ENCODE results near the gene TMEM208.

TMEM208 gene

DNA sequence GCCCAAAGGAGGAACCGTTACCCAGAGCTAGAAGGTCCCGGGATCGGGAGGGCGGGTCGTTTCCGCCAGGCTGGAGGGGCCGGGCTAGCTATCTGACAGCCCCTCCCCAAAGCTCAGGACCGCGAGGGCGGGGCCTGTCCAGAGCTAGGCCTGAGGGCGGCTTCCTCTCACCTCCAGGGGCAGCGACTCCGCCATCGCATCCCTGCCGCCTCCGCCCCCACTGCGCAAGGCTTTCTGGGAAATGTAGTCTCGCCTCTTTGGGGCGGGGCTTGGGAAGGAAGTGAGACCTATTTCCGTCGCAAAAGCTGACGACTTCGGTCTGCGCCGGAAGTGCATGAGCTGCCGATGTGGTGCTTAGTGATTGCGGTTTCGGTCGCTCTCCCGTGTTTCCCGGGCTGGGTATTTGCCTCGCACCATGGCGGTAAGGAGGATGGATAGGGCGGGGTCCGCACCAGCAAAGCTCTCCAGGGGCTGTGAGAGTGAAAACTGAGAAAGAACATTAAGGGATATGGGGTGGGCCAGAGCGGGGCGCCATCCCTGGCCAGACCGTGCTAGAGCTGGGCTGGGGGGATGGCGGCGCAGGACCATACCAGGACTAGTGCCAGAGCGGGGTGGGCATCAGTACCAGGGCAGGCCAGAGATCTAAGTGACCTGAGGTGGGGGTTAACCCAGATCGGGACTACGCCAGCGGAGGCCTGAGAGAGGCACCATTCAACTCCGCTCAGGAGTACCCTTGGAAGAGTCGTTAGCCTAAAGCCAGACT, at the start of gene TMEM208:
TMEM208 (plus strand) TSS at position 327 of the 763 bp plus-strand sequence; CDS start at position 416, 89 bp downstream.
- DNase-seq: peak; percentile 99

DNA sequence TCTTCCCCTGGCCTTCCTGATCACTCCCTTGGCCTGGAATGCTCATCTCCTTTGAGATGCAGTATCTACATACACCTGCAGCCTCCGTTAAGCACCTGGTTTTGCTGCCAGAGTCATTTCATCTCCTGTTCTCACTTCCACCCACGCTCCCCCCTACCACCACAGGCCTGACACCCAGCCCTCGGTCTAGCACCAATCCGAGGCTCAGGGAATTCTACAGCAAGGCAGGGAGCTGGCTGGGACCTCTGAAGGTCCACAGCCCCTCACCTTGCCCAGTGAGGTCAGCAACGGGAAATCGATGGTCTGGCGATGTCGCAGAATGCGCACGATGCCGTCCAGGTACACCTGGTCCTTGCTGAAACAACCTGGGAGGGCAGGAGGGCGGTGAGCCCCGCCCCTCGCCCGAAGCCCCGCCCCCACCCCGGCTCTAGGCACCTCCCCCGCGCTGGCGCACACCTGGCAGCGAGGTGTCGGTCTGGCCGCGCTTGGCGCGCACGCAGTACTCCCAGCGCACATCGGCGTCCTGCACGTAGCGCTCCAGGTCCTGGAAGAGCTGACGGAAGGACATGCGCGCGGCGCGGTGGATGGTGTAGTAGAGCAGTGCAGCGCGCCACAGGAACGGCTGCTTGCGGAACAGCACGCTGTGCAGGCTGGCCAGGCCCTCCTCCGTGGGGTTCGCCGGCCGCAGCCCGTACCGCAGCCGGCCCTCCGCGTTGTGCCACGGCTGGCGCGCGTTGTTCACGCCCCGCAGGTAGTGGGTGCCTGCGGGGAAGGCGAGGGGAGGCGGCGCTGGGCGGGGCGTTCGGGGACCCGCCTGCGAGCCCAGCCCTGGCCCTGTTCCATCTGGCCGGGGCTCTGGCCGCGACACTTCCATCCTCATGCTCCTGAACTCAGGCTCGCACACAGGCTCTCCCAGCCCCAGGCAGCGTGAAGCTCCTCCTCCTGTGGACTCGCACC, 48.9 kb upstream of the TMEM208 start:
- DNase-seq: peak; percentile 47

DNA sequence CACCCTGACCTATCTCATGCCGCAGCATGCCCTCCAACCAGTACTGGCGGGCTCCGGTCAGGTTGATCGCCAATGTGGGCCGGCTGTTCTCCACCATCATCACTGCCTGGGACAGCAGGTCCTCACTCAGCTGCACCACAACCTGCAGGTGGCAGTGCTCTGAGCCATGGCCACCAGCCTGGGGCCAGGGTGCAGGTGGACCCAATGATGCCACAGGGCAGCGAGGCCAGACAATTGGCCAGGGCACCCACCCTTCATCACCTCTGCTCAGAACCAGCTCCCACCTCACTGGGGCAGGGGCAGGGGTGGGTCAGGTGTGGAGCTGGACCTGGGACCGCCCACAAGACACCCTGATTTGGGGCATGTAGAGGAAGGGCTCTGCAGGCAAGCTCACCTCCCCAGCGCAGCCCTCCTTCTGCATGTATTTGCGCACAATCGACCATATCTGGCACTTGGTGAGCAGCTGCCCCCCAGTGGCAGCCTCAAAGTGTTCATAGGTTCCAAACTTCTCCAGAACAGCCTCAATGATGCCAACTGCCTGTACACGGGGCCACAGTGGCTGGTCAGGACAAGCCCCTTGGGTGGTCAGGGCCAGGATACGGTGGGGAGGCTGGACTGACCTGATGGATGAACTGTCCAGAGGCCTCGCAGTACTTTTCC, 47.4 kb upstream of the TMEM208 start:
- no peak for DNase-seq

DNA sequence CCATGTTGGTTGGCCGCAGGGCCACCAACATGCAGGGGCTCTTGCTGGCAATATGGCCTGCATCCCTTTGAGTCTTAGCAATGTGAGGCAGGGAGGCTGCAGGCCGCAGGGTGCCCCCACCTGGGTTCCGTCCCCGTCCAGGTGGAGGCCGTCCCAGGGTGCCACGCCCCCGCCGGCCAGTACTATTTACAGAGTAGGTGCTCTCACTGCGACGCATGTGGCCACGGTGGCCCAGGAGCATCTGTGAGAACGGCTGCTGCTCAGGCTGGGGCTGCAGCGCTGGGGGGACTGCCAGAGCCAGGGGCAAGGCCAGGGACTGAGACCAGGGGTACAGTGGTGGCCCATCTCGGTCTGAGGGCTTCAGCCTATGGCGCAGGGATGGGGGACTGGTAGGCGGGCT, 46.8 kb upstream of the TMEM208 start:
- no peak for DNase-seq

DNA sequence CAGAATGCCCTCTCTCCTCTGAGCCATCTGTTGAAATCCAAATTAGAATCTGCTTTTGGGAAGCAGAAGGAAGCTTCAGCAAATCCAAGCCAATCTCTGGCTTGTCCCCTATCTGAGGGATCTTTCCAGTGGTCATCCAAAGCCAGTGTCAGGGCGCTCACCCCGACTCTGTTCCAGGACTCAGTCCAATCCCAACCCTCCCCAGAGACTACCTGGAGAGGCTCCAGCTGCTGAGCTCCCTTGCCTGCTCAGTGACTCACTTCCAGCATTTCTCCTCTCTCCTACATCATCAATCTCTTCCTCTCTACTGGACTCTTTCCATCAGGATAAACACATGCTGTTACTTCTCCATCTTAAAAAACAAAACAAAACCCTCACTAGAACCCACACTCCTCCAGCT, 45.6 kb upstream of the TMEM208 start:
- DNase-seq: no peak

DNA sequence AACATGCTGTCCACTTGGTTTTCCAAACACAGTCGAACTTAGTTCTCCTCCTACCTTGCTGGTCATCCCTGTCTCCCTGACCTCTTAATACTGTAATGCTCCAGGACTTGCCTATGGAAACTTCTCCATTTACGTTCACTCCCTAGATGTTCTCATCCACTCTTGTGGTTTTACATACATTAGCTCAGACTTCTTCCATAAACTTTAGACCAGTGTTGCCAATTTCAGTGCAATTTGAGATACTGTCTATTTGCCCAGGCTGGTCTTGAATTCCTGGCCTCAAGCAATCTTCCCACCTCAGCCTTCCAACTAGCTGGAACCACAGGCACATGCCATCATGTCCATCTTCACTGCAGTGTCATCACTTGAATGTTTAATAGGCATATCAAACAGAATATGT, 44.6 kb upstream of the TMEM208 start:
- no peak for DNase-seq

DNA sequence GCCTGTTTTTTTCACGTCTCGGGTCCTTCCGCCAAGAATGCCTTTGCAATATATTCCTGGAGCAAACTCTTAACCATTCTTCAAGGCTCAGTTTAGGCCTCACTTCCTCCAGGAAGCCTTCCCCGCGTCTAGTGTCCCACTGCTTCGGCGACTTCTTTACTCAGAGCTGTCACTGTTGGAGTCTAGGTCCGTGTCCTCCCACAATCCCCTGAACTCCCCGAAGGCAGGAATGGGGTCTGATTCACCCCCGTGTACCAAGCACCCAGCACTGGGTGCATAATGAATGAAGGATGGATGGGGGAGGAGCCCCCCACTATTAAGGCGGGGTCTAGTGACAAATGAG, 43.7 kb upstream of the TMEM208 start:
- no peak for DNase-seq

DNA sequence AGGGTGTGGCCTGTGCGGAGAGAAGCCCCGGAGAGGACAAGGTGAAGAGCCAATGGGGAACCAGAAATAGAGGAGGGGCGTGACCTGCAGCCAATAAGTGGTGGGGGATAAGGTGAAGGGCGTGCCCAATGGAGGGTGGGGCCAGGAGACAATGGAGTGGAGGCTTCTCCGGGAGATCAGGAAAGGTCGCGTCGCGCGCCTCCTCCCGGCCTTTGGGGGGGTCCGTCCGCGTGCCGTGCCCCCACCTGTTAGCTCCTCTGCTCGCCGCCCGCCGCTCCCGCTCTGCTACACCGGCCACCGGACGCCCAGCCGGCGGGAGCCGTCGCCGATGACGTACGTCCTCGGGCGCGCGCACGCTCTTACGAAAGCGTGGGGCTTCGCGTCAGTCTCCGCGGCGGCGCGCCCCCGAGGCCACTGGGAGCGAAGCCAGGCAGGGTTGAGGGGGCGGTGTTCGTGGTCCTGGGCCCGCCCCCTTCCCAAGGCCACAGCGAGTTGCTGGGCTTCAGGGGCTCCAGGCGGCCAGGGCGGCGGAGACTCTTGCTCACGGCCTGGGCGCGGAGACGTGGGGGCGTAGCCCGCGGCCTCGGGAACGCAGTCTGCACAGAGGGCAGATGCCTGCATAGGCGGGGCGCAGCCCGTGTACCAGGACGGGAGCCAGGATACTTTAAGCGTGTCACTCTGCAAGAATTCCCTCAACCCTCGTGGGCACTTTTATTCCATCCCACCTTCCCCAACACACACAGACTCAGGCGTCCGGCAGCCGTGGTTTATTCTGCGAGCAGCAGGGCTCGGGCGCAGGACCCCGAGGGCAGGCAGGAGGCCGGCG, 43.1 kb upstream of the TMEM208 start, which contains the start of gene MATCAP1:
MATCAP1 (minus strand) TSS at position 337 of the 826 bp plus-strand sequence. CDS start 3,353 bp downstream, outside the sequence.
- peak; percentile 88 for DNase-seq

DNA sequence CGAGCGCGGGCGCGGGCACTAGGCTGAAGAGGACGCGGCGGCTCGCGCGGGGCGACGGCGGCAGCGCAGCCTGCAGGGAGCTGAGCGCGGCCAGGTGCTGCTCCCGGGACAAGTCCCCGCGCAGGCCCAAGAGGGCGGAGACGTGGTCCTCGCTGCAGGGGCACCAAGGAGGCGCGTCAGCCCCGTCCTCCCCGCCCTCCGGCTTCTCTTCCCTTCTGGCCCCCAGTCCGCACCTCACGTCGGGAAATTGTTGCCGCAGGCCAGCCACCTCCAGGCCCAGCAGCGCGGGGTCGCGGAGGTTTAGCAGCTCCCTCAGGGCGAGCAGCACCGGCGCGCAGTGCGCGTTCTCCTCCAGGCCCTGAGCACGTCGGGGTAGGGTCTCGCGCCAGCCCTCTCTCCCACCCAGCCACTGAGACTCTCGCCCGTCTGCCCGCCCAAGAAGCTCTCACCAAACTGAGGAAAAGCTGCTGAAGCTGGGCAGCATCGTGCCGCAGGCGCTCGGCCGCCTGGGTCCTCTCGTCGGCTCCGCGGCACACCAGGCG, 42.4 kb upstream of the TMEM208 start:
- peak; percentile 18 for DNase-seq

DNA sequence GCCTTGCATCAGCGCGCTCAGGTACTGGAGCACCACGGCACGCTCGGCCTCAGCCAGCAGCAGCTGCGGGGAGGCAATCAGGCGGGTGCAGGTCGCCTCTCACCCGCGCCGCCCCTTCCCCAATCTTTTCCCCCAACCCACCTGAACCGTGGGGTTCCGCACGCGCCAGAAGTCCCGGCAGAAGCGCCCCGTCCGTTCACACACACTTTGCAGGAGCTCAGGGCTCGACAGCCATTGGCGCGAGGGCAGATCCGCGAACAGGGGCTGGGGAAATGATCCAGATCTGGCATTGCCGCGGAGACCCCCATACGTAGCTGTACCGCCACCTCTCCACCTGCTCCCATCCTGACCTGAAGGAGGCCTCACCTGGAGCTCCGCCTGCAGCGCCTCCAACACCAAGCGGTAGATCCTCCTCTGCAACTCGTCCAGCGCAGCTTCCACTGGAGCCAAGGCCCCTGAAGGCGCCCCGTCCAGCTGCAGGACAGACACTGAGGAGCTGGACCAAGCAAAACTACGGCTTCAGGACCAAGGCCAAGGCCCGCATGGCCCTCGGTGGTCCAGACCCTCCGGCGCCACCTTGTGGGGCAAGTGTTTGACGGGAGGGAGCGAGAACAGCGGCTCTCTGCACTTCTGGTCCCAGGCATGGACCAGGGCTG, 41.8 kb upstream of the TMEM208 start:
- peak; percentile 83 for DNase-seq

DNA sequence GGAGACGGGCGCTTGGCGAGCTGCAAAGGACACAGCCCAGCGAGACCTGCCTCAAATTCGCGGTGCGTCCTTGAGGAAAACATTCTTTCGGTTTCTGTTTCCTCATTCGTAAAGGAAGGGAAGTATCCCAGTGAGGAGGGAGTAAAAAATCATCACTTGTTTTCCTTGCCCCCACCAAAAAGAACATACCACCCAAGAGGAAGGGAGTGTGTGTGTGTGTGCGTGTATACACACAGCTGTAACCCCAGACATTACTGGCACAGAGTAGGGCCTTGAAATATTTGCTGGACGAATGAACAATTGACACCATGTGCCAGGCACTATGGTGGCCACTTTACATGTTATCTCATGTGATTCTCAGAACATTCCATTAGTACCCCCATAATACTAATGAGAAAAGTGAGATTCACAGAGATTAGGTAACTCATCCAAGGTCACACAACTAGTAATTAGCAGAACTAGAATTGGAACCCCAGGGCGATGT, 41.2 kb upstream of the TMEM208 start:
- DNase-seq: no peak

DNA sequence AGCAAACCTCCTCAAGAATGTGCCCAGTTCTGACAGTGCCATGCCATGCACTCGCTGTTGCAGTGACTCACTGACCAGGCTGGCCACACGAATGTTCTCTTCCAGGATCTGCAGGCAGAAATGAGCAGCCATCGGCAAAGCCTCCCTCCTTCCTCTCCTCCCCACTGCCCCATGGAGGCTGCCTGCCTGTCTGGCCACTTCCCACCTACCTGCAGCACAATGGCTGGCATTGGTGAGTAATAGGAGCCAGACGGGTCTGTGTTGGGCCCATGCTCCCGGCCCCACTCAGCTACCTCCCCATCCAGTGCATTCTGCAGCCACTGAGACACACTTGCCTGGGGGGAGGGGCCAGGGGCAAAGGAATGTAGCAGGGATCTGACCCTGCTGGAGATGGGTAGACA, 40.4 kb upstream of the TMEM208 start:
- DNase-seq: no peak

DNA sequence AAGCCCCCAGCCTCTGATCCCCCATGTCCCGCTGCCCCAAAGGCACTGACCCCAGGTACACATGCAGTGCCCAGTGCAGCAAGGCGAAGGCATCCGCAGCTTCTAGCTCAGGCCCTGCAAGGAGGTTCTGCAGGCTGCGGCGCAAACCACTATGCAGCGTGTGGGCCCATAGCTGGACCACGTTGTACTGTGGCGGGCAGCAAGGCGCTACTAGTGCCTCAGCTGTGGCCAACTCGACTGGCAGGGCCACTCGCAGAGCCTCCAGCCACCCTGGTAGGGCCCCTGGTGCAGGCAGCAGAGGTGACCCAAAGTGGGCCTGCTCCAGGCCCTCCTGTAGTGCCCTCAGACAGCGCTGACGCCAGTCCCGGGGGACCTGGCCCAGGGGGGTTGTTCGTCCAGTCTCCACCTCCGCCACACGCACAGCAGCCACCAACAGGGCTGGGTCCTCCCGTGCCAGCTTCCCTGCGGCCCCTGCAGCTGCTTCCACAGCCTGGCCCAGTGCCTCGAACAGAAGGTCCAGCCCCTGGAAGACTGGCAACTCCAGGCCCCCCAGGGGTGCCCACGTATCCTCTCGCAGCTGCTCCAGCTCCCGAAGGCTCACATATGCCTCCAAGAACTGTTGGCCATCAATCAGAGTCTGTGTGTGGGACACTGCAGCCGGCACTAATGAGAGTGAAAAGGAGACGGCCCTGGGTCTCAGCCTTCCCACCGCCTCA, 39.6 kb upstream of the TMEM208 start:
- no peak for DNase-seq

DNA sequence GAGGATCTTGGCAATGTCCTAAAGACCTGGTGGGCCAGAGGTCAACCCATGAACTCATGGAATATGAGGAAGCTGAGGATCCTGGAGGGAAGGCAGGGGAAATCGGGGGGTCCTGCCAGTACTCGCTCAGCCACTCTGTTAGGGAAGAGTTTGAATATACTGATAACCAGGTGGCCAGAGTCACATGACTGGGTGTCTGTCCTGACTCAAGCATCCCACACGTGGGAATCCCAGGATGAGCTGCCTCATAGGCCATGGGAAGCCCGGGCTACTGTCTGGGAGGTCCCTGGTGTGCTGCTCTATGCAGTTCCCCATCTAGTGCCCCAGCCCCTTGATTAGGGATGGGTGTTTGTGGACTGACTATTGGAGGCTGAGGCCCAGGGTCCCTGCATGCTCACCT, 38.6 kb upstream of the TMEM208 start:
- DNase-seq: no peak

DNA sequence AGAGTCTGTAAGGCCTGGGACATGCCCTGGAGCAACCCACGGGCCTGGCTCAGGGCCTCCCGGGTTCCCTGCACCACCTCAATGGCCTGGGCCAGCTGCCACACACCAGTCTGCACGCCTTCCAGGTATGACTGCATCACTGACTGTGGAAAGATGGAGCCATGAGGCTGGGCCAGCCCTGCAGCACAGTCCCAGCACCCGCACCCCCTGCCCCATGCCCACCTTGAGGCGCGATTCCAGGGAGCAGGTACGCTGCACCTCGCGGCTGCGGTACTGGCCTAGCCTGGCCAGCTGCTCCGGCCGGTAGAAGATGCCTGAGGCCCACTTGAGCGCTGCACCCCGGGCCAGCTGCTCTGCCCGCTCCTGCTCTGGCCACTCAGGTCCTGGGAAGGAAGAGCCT, 38.1 kb upstream of the TMEM208 start:
- DNase-seq: no peak

DNA sequence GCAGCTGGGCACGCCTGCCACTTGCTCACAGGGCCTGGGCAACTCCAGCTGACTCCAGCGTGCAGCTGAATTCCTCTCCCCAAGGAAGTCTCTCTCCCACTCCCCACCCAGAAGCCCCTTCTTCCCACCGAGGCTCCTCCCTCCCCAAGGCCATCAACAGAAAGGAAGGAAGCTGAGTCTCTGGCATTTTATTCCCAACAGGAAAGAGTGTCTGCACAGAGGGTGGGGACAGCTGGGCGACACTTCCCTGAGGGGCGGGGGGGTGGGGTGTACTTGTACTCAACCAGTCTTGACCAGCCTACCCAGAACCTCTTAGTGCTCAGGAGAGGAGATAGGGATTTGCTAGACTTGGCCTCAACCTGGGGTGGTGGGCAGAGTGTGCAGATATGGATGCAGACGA, 36.9 kb upstream of the TMEM208 start, which contains the start of gene EXOC3L1:
EXOC3L1 (minus strand) TSS at position 96 of the 400 bp plus-strand sequence. CDS start 460 bp downstream, outside the sequence.
- DNase-seq: no peak

DNA sequence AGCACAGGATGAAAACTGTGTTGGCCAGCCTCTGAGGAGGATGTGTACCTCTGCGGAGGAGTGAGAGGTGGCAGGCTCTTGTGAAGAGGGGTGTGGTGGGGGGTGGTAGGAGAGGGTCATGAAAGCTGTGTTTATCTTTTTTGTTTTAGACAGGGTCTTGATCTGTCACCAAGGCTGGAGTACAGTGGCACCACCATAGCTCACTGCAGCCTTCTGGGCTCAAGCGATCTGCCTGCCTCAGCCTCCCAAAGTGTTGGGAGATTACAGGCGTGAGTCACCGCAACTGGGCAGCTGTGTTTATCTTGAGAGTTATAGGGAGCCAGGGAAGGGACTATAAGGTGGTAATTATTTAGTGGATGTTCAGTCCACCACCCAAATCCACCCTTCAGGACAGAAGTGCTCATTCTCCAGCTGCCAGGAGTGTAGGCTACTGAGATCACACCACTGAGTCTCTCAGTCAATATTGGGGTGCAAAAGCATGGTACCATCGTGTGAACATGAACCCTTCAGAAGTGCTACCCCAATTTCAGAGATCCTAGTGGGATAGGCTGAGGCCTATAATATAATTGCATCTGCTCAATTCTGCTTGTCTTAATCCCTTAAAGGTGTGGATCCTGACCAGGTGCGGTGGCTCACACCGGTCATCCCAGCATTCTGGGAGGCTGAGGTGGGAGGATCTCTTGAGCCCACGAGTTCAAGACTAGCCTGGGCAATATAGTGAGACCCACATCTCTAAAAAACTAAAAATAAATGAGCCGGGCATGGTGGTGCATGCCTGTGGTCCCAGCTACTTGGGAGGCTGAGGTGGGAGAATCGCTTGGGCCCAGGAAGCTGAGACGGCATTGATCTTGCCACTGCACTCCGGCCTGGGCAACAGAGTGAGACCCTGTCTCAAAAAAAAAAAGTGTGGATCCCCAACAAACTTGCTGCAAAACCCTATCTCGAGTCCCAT, 36.2 kb upstream of the TMEM208 start:
- DNase-seq: no peak

DNA sequence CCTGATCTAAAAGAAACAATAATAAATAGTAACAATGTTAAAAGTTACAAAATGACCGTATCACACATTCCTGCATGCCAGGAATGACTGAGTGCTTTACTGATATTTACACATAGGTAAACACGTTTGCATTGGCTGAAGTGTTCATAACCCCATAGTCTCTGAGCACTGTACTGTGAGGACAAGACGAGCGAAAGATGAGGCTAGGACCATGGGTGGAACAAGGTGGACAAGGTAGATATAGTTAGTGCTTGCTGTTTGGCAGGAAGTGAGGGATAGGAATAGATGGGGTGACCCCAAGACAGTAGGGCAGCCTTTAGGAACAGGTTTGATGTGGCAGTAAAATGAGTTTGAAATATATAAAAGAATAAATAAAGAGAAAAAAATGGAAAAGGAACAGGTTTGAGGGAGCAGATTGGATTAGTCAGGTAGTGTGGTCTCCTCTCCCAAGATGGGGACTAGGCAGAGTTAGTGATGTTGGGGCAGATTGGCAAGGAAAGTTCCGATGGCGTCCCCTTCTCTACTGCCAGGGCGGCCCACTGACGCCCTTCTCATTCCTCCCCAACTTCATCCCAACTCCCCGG, 35.4 kb upstream of the TMEM208 start:
- no peak for DNase-seq
